GM12878 (cell line): ENCODE measurements around the gene DACH1. TPM values are rescaled to one million over a fixed set of nuclear protein-coding genes. Genes with fewer than 3 reads are reported as not detected.

Experiments used
- ATAC-seq: fragments of 200-7000 bp; cut with Tn5 transposase; 3 replicates; pipeline ENCODE4 v1.9.1; 2020; ENCODE audit warnings: mild to moderate bottlenecking, moderate library complexity
- BruUV-seq: library from RNA; stranded (reverse); fragments of 400-500 nt; replicated peaks from 2 replicates; lab custom pipeline; 2021; lab: Mats Ljungman, UMichigan
- CTCF ChIA-PET: fragments of 300-600 bp; sonication (Branson Sonifier 250); formaldehyde crosslinking; extraction: SDS; loops from one replicate; lab custom pipeline; 2021; ENCODE audit warnings: inconsistent platforms; lab: Yijun Ruan, JAX
- POLR2A ChIA-PET: fragments of 350-600 bp; formaldehyde crosslinking; extraction: SDS; loops from one replicate; lab custom pipeline; 2021; ENCODE audit warnings: inconsistent platforms; lab: Charles Lee
- RAD21 ChIA-PET: fragments of 300-600 bp; sonication (Branson Sonifier 250); formaldehyde crosslinking; loops from one replicate; lab custom pipeline; 2023; ENCODE audit warnings: antibody characterized with exemption; ENCODE audit not compliant: unreplicated experiment; lab: Charles Lee
- SMC1A ChIA-PET: fragments of 300-600 bp; sonication (Branson Sonifier 250); formaldehyde crosslinking; loops from one replicate; lab custom pipeline; 2023; ENCODE audit not compliant: unreplicated experiment, uncharacterized antibody; lab: Charles Lee
- DNase-seq: peaks from one replicate; pipeline ENCODE4 v3.0.0-alpha.2; 2011; ENCODE audit warnings: low read depth, low spot score
- FAIRE-seq: peaks from 3 replicates; lab custom pipeline; 2011; peaks lifted over from hg19 to GRCh38; lab: Jason Lieb, UNC
- H2AFZ ChIP-seq: 2 replicates; pipeline ENCODE4 v1.6.0; 2011; ENCODE audit warnings: low read depth, low read length, control low read depth; ENCODE audit not compliant: control insufficient read depth
- H3K27ac ChIP-seq: 2 replicates; pipeline ENCODE4 v1.5.1; 2011; ENCODE audit warnings: control low read depth; ENCODE audit not compliant: control insufficient read depth, insufficient read depth
- H3K27me3 ChIP-seq, 2 experiments: replicated peaks in 1 of 2; 2 replicates each; pipeline versions ENCODE4 v1.6.0 to v1.6.1; 2011; ENCODE audit warnings: low read length in 1 of 2; ENCODE audit not compliant: control insufficient read depth in 2 of 2, insufficient read depth in 2 of 2
- H3K36me3 ChIP-seq, 2 experiments: 2 replicates each; pipeline ENCODE4 v1.5.1; 2011; ENCODE audit warnings: low read length in 1 of 2; ENCODE audit not compliant: control insufficient read depth in 2 of 2, insufficient read depth in 2 of 2
- H3K4me1 ChIP-seq: 2 replicates; pipeline ENCODE4 v1.6.1; 2011; ENCODE audit warnings: mild to moderate bottlenecking, low read length, moderate library complexity, mixed read lengths; ENCODE audit not compliant: control insufficient read depth, insufficient read depth
- H3K4me2 ChIP-seq: 2 replicates; pipeline ENCODE4 v1.6.0; 2011; ENCODE audit warnings: control low read depth; ENCODE audit not compliant: control insufficient read depth, insufficient read depth
- H3K4me3 ChIP-seq: fragments of 200-600 bp; sonication (generic); 2 replicates; pipeline ENCODE4 v1.5.1; 2016
- H3K79me2 ChIP-seq: 2 replicates; pipeline ENCODE4 v1.6.0; 2011; ENCODE audit warnings: low read length; ENCODE audit not compliant: control insufficient read depth, insufficient read depth
- H3K9ac ChIP-seq: 2 replicates; pipeline ENCODE4 v1.8.0; 2011; ENCODE audit warnings: low read length, control low read depth, mixed read lengths; ENCODE audit not compliant: control insufficient read depth, insufficient read depth
- H3K9me3 ChIP-seq: replicated peaks from 3 replicates; pipeline ENCODE4 v1.5.1; 2011; ENCODE audit warnings: mild to moderate bottlenecking, low read length; ENCODE audit not compliant: control insufficient read depth, insufficient read depth
- H4K20me1 ChIP-seq: 2 replicates; pipeline ENCODE4 v1.6.0; 2011; ENCODE audit not compliant: control insufficient read depth, insufficient read depth
- CHD2 ChIP-seq: IDR thresholded peaks from 2 replicates; pipeline ENCODE4 v1.6.1; 2011; ENCODE audit warnings: low read depth, low read length, improper control_type of control experiment, borderline replicate concordance
- HCFC1 ChIP-seq: fragments of 150-350 bp; IDR thresholded peaks from 2 replicates; pipeline ENCODE4 v1.6.1; 2014; ENCODE audit warnings: low read length
- LARP7 ChIP-seq: fragments of 450-650 bp; IDR thresholded peaks from 2 replicates; pipeline ENCODE4 v1.6.1; 2017; ENCODE audit warnings: mild to moderate bottlenecking
- MEF2A ChIP-seq: IDR thresholded peaks from 2 replicates; pipeline ENCODE4 v1.6.1; 2011; ENCODE audit warnings: low read depth, mild to moderate bottlenecking, low read length, moderate library complexity; ENCODE audit not compliant: insufficient read depth
- RCOR1 ChIP-seq: conservative IDR thresholded peaks from 2 replicates; pipeline ENCODE4 v1.6.1; 2012; ENCODE audit warnings: low read depth, low read length, improper control_type of control experiment
- TAF1 ChIP-seq: IDR thresholded peaks from 2 replicates; pipeline ENCODE4 v1.6.1; 2011; ENCODE audit warnings: mild to moderate bottlenecking, low read depth, low read length, borderline replicate concordance
- TCF3 ChIP-seq: IDR thresholded peaks from 2 replicates; pipeline ENCODE4 v1.6.1; 2012; ENCODE audit warnings: low read depth, mild to moderate bottlenecking, low read length, borderline replicate concordance; ENCODE audit not compliant: insufficient read depth
- YBX1 ChIP-seq: fragments of 450-650 bp; IDR thresholded peaks from 2 replicates; pipeline ENCODE4 v1.6.1; 2016; ENCODE audit warnings: antibody characterized with exemption
- WGBS: methylation state at CpG from one replicate; pipeline ENCODE4 v1.1.6; 2016; ENCODE audit warnings: low lambda C conversion rate; ENCODE audit not compliant: insufficient replicate concordance, insufficient coverage; ENCODE audit errors: missing lambda C conversion rate; 5-methylcytosine and 5-hydroxymethylcytosine counted together
- in situ Hi-C: fragments of 300-500 bp; cut with MboI; formaldehyde crosslinking; loops from 9 replicates; pipeline ENCODE4 v1.14.3; 2018; ENCODE audit warnings: mixed read lengths
- intact Hi-C: fragments of 100-400 bp; cut with micrococcal nuclease; formaldehyde crosslinking; loops from one replicate; pipeline ENCODE4 v1.14.2; 2022; ENCODE audit not compliant: unreplicated experiment
- polyA plus RNA-seq, 11 experiments: library from polyadenylated mRNA; depleted of rRNA in 4 of 11; unstranded in 6 of 11; stranded (reverse) in 5 of 11; fragments of >200 nt; fragmentation: Nextera tagmentation in 4 of 11; fragmentation: Illumina TruSeq in 1 of 11; extraction: Ambion mirVana in 4 of 11; extraction: Trizol in 1 of 11; gene quantifications; 1 replicate in 1 of 11; 2 replicates in 10 of 11; pipeline versions ENCODE4 v1.2.1 to v1.2.3, GENCODE V29; 2011 to 2016; ENCODE audit warnings: inconsistent platforms in 2 of 11, missing spikeins in 2 of 11, low read depth in 1 of 11
- total RNA-seq, 4 experiments: library from RNA; depleted of rRNA in 3 of 4; stranded (reverse); fragments of >200 nt in 3 of 4; fragmentation: Illumina TruSeq in 1 of 4; extraction: Trizol in 1 of 4; gene quantifications; 2 replicates each; pipeline versions ENCODE4 v1.2.1 to v1.2.3, GENCODE V29; 2013 to 2021
- TF ChIP-seq, protein P1 (sequence below): fragments of 450-650 bp; IDR thresholded peaks from 2 replicates; pipeline ENCODE4 v1.6.1; 2016; ENCODE audit warnings: mild to moderate bottlenecking, moderate library complexity, borderline replicate concordance

The DACH1 gene
- total and polyA plus RNA-seq, 10 of the 15 experiments (the other 5 are each of a cell fraction or from before 2014, with no cell fraction given) = 0.05 TPM; not detected in 9

DNA sequence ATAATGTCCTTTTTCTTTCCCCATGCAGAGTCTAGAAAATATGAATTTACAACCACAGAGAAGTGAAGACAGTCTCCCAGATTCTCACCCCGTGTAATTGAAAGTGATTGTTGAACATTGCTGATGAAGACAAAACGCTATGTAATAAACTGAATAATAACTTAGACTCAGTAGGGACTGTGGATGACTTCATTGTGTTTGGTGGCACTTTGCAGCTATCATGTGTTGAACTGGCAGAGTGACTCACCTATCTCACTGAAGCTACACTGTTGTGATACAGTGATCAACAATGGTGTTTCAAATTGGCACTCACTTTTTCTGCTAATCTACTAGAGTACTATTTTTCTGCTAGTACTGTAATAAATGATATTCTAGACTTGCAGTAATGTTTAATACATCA, 261.3 kb downstream of the DACH1 start:
- FAIRE-seq = no peak
- H3K27me3 ChIP-seq = no peaks in the 10 kb centered on the region
- no peak for TF ChIP-seq RCOR1
- no peak for TF ChIP-seq TCF3
- no peak for TF ChIP-seq TAF1
- TF ChIP-seq MEF2A = no peak
- TF ChIP-seq, protein P1, sequence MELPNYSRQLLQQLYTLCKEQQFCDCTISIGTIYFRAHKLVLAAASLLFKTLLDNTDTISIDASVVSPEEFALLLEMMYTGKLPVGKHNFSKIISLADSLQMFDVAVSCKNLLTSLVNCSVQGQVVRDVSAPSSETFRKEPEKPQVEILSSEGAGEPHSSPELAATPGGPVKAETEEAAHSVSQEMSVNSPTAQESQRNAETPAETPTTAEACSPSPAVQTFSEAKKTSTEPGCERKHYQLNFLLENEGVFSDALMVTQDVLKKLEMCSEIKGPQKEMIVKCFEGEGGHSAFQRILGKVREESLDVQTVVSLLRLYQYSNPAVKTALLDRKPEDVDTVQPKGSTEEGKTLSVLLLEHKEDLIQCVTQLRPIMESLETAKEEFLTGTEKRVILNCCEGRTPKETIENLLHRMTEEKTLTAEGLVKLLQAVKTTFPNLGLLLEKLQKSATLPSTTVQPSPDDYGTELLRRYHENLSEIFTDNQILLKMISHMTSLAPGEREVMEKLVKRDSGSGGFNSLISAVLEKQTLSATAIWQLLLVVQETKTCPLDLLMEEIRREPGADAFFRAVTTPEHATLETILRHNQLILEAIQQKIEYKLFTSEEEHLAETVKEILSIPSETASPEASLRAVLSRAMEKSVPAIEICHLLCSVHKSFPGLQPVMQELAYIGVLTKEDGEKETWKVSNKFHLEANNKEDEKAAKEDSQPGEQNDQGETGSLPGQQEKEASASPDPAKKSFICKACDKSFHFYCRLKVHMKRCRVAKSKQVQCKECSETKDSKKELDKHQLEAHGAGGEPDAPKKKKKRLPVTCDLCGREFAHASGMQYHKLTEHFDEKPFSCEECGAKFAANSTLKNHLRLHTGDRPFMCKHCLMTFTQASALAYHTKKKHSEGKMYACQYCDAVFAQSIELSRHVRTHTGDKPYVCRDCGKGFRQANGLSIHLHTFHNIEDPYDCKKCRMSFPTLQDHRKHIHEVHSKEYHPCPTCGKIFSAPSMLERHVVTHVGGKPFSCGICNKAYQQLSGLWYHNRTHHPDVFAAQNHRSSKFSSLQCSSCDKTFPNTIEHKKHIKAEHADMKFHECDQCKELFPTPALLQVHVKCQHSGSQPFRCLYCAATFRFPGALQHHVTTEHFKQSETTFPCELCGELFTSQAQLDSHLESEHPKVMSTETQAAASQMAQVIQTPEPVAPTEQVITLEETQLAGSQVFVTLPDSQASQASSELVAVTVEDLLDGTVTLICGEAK = no peak
- no peak for TF ChIP-seq YBX1
- TF ChIP-seq LARP7 = no peak
- no peak for TF ChIP-seq HCFC1
- TF ChIP-seq CHD2 = no peak
- no peak overlapping the region for H3K27ac ChIP-seq
- ChIA-PET CTCF (no interaction called here), RAD21 (no interaction called here), SMC1A (interaction anchor here (0.9 kb wide), 1 partner anchor 42 kb away, joined by 3 read pairs; no protein-coding TSS in a partner anchor), POLR2A (no interaction called here)
- no peaks in the 10 kb centered on the region for H3K4me1 ChIP-seq
- H4K20me1 ChIP-seq = no peaks in the 10 kb centered on the region
- in situ Hi-C loops = no loop called here
- no peaks in the 10 kb centered on the region for H3K9me3 ChIP-seq
- no peaks in the 10 kb centered on the region for H3K36me3 ChIP-seq
- H3K4me3 ChIP-seq = no peak overlapping the region
- intact Hi-C loops = no loop called here
- BruUV-seq = no TSS peak
- WGBS = 11% methylated on average over 2 of the region's 2 CpGs
- H3K4me2 ChIP-seq = no peak overlapping the region
- no peak for DNase-seq
- H3K79me2 ChIP-seq = no peaks in the 10 kb centered on the region
- ATAC-seq = no peak
- no peak overlapping the region for H3K9ac ChIP-seq
- no peak overlapping the region for H2AFZ ChIP-seq
